HPDE6-E6E7 (cell line): ENCODE data around the gene AQP10.
A peak's percentile ranks its signal among the peaks of the same experiment; 100 is the strongest.
"Not testable (repeated sequence)": the region's sequence is repeated elsewhere in the genome, so short reads cannot be mapped to it uniquely, and the experiment has no call there.

Source experiments
- DNase-seq: peaks from one replicate; pipeline ENCODE4 v3.0.0; 2011; ENCODE audit warnings: missing footprints; ENCODE audit errors: extremely low spot score

Gene AQP10, protein sequence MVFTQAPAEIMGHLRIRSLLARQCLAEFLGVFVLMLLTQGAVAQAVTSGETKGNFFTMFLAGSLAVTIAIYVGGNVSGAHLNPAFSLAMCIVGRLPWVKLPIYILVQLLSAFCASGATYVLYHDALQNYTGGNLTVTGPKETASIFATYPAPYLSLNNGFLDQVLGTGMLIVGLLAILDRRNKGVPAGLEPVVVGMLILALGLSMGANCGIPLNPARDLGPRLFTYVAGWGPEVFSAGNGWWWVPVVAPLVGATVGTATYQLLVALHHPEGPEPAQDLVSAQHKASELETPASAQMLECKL

DNA sequence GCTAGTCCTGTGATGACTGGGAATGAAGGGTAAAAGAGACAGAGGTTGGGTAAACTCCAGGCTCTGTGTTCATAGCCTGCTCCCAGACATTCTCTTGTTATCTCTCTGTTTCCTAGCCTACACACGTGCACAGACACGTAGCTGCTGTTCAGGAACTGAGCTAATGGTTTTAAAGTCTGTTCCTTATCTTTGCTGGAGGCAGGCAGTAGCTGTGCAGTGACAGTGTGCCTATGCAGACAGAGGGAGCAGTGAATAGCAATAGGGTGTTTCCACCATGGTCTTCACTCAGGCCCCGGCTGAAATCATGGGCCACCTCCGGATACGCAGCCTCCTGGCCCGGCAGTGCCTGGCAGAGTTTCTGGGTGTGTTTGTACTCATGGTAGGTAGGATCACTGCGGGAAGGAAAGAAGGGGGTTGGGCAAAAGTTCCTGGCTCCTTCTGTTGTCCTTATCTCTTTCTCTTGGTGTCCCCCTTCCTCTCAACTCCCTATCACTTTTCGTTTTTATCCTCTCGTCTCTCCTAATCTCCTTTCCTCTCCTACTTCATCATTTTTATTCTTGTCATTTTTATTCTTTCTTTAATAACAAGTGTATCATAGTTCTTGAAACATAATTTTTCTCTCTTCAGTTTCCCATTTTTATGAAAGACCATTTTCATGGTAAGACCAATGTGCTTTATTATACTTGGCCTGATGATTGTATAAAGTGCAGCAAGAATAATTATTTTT, at the start of gene AQP10:
TSS of gene AQP10 (plus strand) at position 212 of the 727 bp plus-strand sequence. CDS start at position 275, 63 bp downstream.
- DNase-seq = peak; percentile 52

- DNase-seq = peak; percentile 87
Measured at GRCh38 chr1:154272217-154272998, 48.5 kb upstream of the AQP10 start, which contains the start of gene HAX1. Gene HAX1, plus strand, starts transcription at chr1:154272629. Its CDS starts 95 bp downstream, at chr1:154272724.

GRCh38 chr1:154272999-154273563, 47.8 kb upstream of the AQP10 start:
- no peak for DNase-seq

DNA sequence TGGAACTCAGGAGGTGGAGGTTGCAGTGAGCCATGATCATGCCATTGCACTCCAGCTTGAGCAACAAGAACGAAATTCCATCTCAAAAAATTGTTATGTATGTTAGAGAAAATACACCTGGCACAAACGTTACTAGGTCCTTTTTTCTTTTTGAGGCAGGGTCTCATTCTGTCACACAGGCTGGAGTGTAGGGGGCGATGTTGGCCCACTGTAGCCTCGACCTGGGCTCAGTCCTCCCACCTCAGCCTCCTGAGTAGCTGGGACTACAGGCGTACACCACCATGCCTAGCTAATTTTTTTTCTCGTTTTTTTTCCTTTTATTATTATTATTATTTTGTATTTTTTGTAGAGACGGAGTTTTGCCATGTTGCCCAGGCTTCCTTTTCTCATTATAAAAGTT, 44.1 kb upstream of the AQP10 start:
- DNase-seq = no peak

- not testable (repeated sequence) for DNase-seq
Measured at GRCh38 chr1:154287591-154287990, 33.3 kb upstream of the AQP10 start.

GRCh38 chr1:154288661-154289060, 32.2 kb upstream of the AQP10 start:
- no peak for DNase-seq

DNA sequence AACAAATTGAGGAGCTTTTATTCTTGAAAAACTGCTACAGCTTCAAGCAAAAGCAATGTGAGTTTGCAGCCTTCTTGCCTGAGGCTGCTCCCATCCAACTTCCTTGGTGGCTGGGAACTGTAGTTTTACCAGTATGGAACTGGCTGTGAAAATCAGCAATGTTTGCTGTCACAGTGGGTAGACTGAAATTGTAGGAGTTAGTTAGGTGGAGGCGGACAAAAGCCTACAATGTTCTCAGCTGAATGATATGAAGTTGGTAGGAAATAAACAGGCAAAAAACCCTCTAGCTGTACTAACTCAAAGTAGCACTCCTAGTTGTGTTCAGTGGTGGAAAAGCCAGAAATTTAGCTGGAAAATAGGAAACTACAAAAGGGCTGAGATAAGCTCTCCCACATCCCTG, 30.0 kb upstream of the AQP10 start:
- no peak for DNase-seq

DNA sequence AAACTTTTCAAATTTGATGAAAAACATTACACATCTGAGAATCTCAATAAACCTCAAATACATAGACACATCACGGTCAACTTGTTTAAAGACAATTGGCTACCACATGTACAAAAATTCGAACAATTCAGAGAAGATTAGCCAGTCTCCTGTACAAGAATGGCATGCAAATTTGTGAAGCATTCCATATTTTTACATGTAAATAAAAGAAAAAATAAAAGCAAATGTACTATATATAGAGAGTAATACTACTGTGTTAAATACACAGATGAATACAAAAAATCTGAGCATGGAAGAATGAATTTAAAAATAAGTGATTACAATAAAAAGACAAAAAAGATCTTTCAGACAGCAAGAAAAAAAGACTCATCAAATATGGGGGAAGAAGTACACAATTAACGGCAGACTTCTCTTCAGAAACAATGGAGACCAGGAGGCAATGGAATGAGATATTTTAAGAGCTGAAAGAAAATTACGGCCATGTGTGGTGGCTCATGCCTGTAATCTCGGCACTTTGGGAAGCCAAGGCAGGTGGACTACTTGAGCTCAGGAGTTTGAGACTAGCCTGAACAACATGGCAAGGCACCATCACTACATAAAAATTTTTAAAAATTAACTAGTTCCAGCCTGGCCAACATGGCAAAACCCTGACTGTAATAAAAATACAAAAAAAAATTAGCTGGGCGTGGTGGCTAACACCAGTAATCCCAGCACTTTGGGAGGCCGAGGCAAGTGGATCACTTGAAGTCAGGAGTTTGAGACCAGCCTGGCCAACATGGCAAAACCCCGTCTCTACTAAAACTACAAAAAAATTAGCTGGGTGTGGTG, 25.3 kb upstream of the AQP10 start:
- DNase-seq = no peak

GRCh38 chr1:154301582-154301981, 19.3 kb upstream of the AQP10 start:
- no peak for DNase-seq

DNA sequence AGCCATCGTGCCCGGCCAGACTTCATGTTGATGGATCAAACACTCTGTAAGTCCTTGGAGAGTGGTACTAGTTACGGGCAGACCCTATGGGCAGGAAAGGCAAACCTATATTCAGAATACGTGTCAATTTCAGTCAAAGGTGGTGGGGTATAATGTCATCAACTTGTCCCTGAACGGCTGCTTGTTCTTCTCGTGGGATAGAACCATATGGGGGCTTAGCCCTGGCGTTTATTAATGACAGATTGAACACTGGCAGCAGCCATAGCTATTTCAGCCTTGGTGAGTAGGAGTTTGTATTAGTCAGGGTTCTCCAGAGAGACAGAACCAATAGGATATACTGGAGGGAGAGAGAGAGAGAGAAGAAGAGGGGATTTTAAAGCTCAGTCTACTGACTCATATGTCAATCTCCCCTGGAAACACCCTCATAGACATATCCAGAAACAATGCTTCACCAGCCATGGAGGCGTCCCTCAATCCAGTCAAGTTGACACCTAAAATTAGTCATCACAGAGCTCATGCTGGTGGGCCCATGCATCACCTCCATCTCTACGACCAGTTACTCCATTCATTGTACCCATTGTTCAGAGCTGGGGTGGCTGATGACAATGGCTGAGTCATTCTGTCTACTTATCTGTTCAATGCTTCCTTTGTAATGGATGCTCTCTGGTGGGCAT, 16.1 kb upstream of the AQP10 start:
- no peak for DNase-seq

DNA sequence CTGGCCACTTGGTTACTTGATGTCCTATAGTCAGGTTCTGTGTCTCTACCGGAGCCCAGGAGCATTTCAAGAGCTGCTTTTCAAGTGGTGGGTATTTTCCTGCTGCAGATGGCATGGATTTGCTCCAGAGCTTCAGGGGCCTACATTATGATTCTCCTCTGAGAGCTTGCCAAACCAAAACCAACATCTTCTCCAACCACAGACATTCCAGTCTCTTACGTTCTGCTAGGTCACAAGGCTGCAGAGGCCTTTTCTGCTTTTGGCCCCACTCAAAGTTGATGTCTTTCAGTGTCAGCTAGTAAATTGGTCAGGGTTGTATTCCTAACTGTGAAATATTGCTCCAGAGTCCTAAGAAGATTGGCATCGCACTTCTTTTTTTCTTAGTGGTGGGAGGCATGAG, 14.7 kb upstream of the AQP10 start:
- DNase-seq = no peak

DNA sequence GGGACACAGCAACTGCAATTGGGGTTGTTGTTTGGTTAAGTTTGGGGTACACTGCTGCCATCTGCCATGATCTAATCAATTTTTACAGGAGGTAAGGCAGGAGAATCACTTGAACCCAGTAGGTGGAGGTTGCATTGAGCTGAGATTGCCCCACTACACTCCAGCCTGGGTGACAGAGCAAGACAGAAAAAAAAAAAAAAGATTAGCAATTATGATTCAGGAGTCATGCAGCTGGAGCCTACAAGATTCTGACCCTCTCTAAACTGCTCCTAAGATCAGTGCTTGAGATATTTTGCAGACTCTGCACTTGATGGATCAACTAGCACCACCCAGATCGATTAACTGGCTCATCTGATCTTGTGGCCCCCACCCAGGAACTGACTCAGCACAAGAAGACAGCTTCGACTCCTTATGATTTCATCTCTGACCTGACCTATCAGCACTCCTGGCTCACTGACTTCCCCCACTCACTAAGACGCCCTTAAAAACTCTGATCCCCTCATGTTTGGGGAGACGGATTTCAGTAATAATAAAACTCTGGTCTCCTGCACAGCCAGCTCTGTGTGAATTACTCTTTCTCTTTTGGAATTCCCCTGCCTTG, 13.1 kb upstream of the AQP10 start:
- DNase-seq = not testable (repeated sequence)

GRCh38 chr1:154309136-154309535, 11.8 kb upstream of the AQP10 start:
- DNase-seq = not testable (repeated sequence)

GRCh38 chr1:154312229-154313065, 8.4 kb upstream of the AQP10 start:
- not testable (repeated sequence) for DNase-seq

DNA sequence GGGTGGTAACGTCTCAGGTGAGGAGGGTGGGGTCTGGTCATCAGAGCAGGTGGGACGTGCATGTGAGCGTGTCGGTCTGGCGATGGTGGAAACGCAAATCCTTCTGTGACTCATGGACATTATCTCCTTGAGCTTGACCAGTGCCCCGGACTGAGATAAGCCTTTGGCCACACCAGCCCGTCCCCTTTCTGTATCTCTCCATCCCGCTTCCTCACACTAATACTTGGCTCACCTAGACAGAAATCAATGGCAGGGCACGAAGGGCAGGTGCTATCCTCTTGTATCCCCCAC, 7.9 kb upstream of the AQP10 start:
- DNase-seq = no peak

GRCh38 chr1:154314226-154314625, 6.7 kb upstream of the AQP10 start:
- not testable (repeated sequence) for DNase-seq

GRCh38 chr1:154316704-154317103, 4.2 kb upstream of the AQP10 start:
- DNase-seq = no peak

DNA sequence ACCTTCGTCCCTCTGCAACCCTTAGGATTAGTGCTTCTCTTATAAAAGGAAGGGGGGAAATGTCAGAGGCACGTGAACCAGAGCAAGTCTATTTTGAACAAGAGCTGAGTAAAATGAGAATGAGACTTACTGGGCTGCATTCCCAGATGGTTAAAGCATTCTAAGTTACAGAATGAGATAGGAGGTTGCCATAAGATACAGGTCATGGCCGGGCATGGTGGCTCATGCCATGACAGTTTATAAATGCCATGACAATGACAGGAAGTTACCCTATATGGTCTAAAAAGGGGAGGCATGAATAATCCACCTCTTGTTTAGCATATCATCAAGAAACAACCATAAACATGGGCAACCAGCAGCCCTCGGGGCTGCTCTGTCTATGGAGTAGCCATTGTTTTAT, 2.5 kb upstream of the AQP10 start:
- no peak for DNase-seq

GRCh38 chr1:154321609-154321934, 679 bp downstream of the AQP10 start:
- not testable (repeated sequence) for DNase-seq

DNA sequence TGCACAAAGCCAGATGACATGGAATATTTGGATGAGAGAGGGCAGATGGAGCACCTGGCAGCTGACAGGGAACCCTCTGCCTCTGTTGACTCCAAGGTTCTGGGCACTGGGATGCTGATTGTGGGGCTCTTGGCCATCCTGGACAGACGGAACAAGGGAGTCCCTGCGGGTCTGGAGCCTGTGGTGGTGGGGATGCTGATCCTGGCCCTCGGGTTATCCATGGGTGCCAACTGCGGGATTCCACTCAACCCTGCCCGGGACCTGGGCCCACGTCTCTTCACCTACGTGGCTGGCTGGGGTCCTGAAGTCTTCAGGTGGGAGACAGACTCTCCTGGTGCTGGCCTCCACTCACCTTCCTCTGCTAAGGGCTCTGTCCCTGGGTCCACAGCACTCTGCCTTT, 2.6 kb downstream of the AQP10 start:
- no peak for DNase-seq
